ENCODE results near the gene STX2. TPM values are rescaled to one million over a fixed set of nuclear protein-coding genes. Genes with fewer than 3 reads are reported as not detected.

Gene STX2
- total RNA-seq, 4 donors from 2014 or later = 46.6 to 80.8 (median 49.1) TPM

DNA sequence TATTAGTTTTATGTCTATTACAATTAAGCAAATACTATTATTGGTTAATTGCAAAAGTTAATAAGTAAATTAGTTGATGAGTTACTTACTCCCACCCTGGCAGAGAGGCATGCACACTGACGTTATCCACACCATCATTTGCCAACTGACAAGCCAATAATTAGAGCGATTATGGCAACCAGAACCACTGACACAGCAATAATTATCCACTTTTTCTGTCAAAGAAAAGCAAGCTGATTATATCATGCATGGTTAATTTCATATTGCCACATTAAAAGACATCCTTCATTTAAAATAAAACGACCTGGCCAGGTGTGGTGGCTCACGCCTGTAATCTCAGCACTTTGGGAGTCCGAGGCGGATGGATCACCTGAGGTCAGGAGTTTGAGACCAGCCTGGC is 43.1 kb downstream of the STX2 start:
- TF ChIP-seq POLR2A (IDR thresholded peaks at IDR 0.05; ENCODE audit: low read depth) = no peak
- TF ChIP-seq, protein P1, sequence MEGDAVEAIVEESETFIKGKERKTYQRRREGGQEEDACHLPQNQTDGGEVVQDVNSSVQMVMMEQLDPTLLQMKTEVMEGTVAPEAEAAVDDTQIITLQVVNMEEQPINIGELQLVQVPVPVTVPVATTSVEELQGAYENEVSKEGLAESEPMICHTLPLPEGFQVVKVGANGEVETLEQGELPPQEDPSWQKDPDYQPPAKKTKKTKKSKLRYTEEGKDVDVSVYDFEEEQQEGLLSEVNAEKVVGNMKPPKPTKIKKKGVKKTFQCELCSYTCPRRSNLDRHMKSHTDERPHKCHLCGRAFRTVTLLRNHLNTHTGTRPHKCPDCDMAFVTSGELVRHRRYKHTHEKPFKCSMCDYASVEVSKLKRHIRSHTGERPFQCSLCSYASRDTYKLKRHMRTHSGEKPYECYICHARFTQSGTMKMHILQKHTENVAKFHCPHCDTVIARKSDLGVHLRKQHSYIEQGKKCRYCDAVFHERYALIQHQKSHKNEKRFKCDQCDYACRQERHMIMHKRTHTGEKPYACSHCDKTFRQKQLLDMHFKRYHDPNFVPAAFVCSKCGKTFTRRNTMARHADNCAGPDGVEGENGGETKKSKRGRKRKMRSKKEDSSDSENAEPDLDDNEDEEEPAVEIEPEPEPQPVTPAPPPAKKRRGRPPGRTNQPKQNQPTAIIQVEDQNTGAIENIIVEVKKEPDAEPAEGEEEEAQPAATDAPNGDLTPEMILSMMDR (IDR thresholded peaks at IDR 0.05) = no peak
- TF ChIP-seq EP300 (IDR thresholded peaks at IDR 0.05) = no peak
- TF ChIP-seq POLR2AphosphoS5 (IDR thresholded peaks at IDR 0.05) = no peak
- no peaks in the 10 kb centered on the region for H3K9me3 ChIP-seq
- WGBS = 55% methylated on average over 6 of the region's 6 CpGs
- intact Hi-C loops (cut with DNase I) = no loop called here
- no peak overlapping the region for H3K27ac ChIP-seq (replicated peaks in 1 of 4)
- H3K36me3 ChIP-seq = peaks cover 62 to 100% (median 78%) of the 10 kb centered on the region in 4 donors
- no peak overlapping the region for H3K4me3 ChIP-seq
- no peak for DNase-seq (ENCODE audit: extremely low spot score)
- H3K27me3 ChIP-seq = no peaks in the 10 kb centered on the region
- H3K4me1 ChIP-seq = no peaks in the 10 kb centered on the region

DNA sequence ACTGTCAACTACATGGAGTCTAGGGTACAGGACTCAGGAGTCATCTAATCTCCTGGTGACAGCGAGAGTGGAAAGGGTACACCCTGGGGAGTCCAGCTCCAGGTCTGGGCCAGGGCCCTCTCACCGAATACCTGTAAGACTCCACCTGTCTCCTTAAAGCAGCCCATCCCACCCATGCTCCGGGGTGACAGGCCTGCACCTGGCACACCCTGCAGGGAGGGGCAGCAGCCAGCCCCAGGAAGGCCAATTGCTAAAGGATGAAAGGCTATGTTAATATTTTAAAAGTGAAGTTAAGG is 45.5 kb downstream of the STX2 start:
- TF ChIP-seq POLR2AphosphoS5 (IDR thresholded peaks at IDR 0.05) (no peak), POLR2A (IDR thresholded peaks at IDR 0.05; ENCODE audit: low read depth) (no peak), EP300 (IDR thresholded peaks at IDR 0.05) (no peak)
- TF ChIP-seq, protein P1 (IDR thresholded peaks at IDR 0.05) = no peak
- Histone ChIP-seq H3K36me3 (peaks cover 42 to 96% (median 73%) of the 10 kb centered on the region in 4 donors), H3K9me3 (no peaks in the 10 kb centered on the region), H3K4me3 (no peak overlapping the region), H3K27me3 (no peaks in the 10 kb centered on the region), H3K4me1 (no peaks in the 10 kb centered on the region), H3K27ac (replicated peaks in 1 of 4) (no peak overlapping the region)
- no peak for DNase-seq (ENCODE audit: extremely low spot score)
- WGBS = 89% methylated on average over 3 of the region's 3 CpGs
- intact Hi-C loops (cut with DNase I) = no loop called here

DNA sequence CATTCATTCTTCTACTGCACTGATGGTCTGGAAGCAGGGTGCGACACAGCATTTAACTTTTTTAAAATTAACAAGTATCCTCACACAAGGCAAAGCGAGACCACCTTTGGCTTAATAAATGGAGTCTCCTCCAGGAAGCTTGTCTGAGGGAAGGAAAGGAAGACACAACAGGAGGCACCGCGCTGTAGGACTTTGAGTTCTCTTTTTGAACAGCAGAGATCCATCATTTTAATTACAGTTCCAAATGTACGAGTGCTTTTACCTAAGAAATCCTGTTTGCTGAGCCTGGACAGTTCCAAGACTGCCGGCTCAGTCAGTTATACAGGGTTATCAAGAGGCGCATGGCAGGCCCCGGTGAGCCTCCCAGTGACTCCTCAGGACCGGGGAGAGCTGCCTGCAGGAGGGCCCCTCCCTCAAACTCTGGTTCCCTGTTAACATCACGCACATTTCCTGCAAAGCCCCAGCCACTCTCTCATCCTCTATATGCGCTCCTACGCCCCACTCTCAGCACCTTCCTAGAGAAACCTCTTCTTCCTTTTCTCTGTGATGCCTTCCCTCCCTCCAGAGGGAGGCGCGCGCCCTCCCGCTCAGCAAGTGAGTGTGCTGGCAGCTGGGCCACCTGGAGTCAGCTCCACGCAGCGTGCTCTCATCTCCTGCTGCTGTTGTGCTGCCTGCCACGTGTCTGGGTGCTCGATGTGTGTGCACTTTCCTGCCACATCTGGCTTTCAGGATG is 46.1 kb downstream of the STX2 start:
- intact Hi-C loops (cut with DNase I) = no loop called here
- Histone ChIP-seq H3K9me3 (no peaks in the 10 kb centered on the region), H3K4me1 (no peaks in the 10 kb centered on the region), H3K27ac (replicated peaks in 1 of 4) (no peak overlapping the region), H3K27me3 (no peaks in the 10 kb centered on the region), H3K36me3 (peaks cover 37 to 96% (median 74%) of the 10 kb centered on the region in 4 donors), H3K4me3 (no peak overlapping the region)
- WGBS = 80% methylated on average over 20 of the region's 20 CpGs
- DNase-seq (ENCODE audit: extremely low spot score) = no peak
- TF ChIP-seq EP300 (IDR thresholded peaks at IDR 0.05) (no peak), POLR2A (IDR thresholded peaks at IDR 0.05; ENCODE audit: low read depth) (no peak)
- TF ChIP-seq, protein P1 (IDR thresholded peaks at IDR 0.05) = no peak

DNA sequence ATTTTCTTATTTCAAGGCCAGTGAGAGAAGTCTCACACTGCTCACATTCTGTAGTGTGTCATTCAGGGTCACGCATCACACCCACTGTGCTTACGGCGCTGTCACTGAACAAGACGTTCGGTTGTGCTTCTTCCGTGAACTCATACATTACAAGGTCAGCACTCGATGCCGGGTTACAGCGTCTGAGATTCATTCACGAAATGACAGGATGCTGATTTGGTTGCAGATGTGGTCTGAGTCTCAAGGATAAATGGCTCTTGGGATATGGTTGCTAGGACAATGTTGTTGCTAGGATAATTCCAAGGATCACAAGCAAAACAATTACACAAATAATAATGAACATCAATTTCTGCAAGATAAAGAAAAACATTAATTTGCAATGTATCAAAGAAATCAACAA is 47.4 kb downstream of the STX2 start:
- H3K4me1 ChIP-seq = no peaks in the 10 kb centered on the region
- intact Hi-C loops (cut with DNase I) = no loop called here
- no peaks in the 10 kb centered on the region for H3K27me3 ChIP-seq
- TF ChIP-seq POLR2AphosphoS5 (IDR thresholded peaks at IDR 0.05) (no peak), POLR2A (IDR thresholded peaks at IDR 0.05; ENCODE audit: low read depth) (no peak), EP300 (IDR thresholded peaks at IDR 0.05) (no peak)
- TF ChIP-seq, protein P1 (IDR thresholded peaks at IDR 0.05) = no peak
- H3K27ac ChIP-seq (replicated peaks in 1 of 4) = no peak overlapping the region
- H3K4me3 ChIP-seq = no peak overlapping the region
- H3K36me3 ChIP-seq = peaks cover 27 to 96% (median 67%) of the 10 kb centered on the region in 4 donors
- DNase-seq (ENCODE audit: extremely low spot score) = no peak
- H3K9me3 ChIP-seq = no peaks in the 10 kb centered on the region
- WGBS = 83% methylated on average over 10 of the region's 10 CpGs

DNA sequence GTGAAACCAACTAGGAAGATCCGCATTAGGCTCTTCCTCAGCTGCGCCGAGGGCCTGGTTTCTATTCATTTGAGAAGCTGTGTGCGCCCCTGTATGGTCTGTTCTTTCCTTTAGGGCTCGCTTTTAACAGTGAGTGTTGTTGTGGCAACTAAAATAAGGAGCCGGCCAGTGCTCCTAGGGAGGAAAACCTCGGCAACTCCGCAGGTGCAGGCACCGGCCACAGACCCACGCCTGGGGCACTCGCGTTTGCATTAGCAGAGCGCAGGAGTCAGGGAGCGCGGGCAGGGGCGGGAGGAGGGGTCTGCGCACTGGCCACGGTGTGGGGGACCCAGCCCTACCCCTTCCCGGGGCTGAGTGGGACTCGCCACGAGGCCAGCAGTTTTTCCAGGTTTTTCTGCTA is 50.5 kb downstream of the STX2 start:
- DNase-seq (ENCODE audit: extremely low spot score) = no peak
- peaks cover 12 to 96% (median 52%) of the 10 kb centered on the region in 4 donors for H3K36me3 ChIP-seq
- H3K27ac ChIP-seq (replicated peaks in 1 of 4) = no peak overlapping the region
- H3K27me3 ChIP-seq = no peaks in the 10 kb centered on the region
- H3K4me1 ChIP-seq = no peaks in the 10 kb centered on the region
- TF ChIP-seq POLR2AphosphoS5 (IDR thresholded peaks at IDR 0.05) (no peak), POLR2A (IDR thresholded peaks at IDR 0.05; ENCODE audit: low read depth) (no peak), EP300 (IDR thresholded peaks at IDR 0.05) (no peak)
- TF ChIP-seq, protein P1 (IDR thresholded peaks at IDR 0.05) = no peak
- no peak overlapping the region for H3K4me3 ChIP-seq
- 86% methylated on average over 21 of the region's 21 CpGs for WGBS
- H3K9me3 ChIP-seq = peaks cover 0 to 14% (median 8%) of the 10 kb centered on the region in 4 donors
- intact Hi-C loops (cut with DNase I) = no loop called here

Measured in esophagus muscularis mucosa (tissue), 4 donors.